Activated CD8-positive, alpha-beta memory T cell treated with anti-CD3 and anti-CD28 coated beads for 4 hours (primary cell): Measurements from ENCODE around the gene MGRN1.

ENCODE experiments used
- DNase-seq, 2 donors: peaks; one replicate each; pipeline ENCODE4 v3.0.0-alpha.2; 2020; ENCODE audit warnings: low read depth in 2 of 2

MGRN1 gene

GRCh38 chr16:4674926-4675530, 50.4 kb downstream of the MGRN1 start:
- no peak for DNase-seq

- DNase-seq, result peak in 1 of 2 donors; percentile 39
Measured at GRCh38 chr16:4675864-4676786, 51.5 kb downstream of the MGRN1 start.

- no peak for DNase-seq
Measured at GRCh38 chr16:4676831-4677230, 52.2 kb downstream of the MGRN1 start.

GRCh38 chr16:4677390-4677789, 52.8 kb downstream of the MGRN1 start:
- DNase-seq, result no peak

GRCh38 chr16:4677994-4678393, 53.4 kb downstream of the MGRN1 start:
- DNase-seq, result no peak

- no peak for DNase-seq
Measured at GRCh38 chr16:4678596-4678995, 54.0 kb downstream of the MGRN1 start.

GRCh38 chr16:4679156-4679849, 54.7 kb downstream of the MGRN1 start:
- no peak for DNase-seq

GRCh38 chr16:4679850-4680636, 55.4 kb downstream of the MGRN1 start:
- no peak for DNase-seq

- no peak for DNase-seq
Measured at GRCh38 chr16:4680673-4681470, 56.2 kb downstream of the MGRN1 start.

- DNase-seq, result no peak
Measured at GRCh38 chr16:4681471-4682083, 57.0 kb downstream of the MGRN1 start.

GRCh38 chr16:4682084-4682591, 57.5 kb downstream of the MGRN1 start:
- DNase-seq, result no peak

GRCh38 chr16:4682616-4683254, 58.1 kb downstream of the MGRN1 start:
- no peak for DNase-seq

- no peak for DNase-seq
Measured at GRCh38 chr16:4683255-4684057, 58.8 kb downstream of the MGRN1 start.

GRCh38 chr16:4684058-4684715, 59.6 kb downstream of the MGRN1 start:
- no peak for DNase-seq

- no peak for DNase-seq
Measured at GRCh38 chr16:4684763-4685162, 60.1 kb downstream of the MGRN1 start.

- DNase-seq, result no peak
Measured at GRCh38 chr16:4685292-4685691, 60.7 kb downstream of the MGRN1 start.

- no peak for DNase-seq
Measured at GRCh38 chr16:4685776-4686496, 61.3 kb downstream of the MGRN1 start.
